ENCODE measurements around the gene ANKRD52.

DNA sequence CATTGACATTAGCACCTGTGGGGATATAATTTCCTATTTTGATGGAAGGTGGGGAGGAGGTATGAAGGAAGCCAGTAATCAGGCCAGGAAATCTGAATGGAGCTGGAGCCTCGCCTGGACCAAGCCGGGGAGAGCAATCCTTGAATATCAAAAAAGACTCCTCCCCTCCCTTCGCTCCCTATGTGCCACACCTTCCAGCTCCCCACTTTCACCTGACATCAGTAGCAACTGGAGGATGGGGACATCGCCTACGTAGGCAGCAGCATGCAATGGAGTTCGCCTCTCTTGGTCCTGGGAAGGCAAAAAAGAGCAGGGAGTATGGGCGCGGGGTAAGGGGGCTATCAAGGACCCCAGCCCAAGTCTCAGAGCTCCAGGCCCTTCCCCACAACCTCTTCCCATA lies 1.1 kb downstream of the ANKRD52 start:
- TF ChIP-seq, protein P1, sequence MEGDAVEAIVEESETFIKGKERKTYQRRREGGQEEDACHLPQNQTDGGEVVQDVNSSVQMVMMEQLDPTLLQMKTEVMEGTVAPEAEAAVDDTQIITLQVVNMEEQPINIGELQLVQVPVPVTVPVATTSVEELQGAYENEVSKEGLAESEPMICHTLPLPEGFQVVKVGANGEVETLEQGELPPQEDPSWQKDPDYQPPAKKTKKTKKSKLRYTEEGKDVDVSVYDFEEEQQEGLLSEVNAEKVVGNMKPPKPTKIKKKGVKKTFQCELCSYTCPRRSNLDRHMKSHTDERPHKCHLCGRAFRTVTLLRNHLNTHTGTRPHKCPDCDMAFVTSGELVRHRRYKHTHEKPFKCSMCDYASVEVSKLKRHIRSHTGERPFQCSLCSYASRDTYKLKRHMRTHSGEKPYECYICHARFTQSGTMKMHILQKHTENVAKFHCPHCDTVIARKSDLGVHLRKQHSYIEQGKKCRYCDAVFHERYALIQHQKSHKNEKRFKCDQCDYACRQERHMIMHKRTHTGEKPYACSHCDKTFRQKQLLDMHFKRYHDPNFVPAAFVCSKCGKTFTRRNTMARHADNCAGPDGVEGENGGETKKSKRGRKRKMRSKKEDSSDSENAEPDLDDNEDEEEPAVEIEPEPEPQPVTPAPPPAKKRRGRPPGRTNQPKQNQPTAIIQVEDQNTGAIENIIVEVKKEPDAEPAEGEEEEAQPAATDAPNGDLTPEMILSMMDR (optimal IDR thresholded peaks at IDR 0.05 in 1 of 3, IDR thresholded peaks at IDR 0.05 in 1 of 3, conservative IDR thresholded peaks at IDR 0.05 in 1 of 3; ENCODE audit: extremely low read depth in 1 of 3, insufficient read depth in 2 of 3, low read length in 3 of 3): no peak
- no peak for TF ChIP-seq EZH2 (IDR thresholded peaks at IDR 0.05; ENCODE audit: low read length)
